ENCODE measurements around the gene TOP2A.

The TOP2A gene

GRCh38 chr17:40345994-40346764 lies 71.5 kb downstream of the TOP2A start:
- DNase-seq (ENCODE audit: low read depth): peak; percentile 37

GRCh38 chr17:40345161-40345993 lies 72.3 kb downstream of the TOP2A start:
- DNase-seq (ENCODE audit: low read depth): peak; percentile 61

GRCh38 chr17:40344421-40345160 lies 73.1 kb downstream of the TOP2A start:
- DNase-seq (ENCODE audit: low read depth): no peak

GRCh38 chr17:40343219-40344119 lies 74.2 kb downstream of the TOP2A start:
- no peak for DNase-seq (ENCODE audit: low read depth)

- no peak for DNase-seq (ENCODE audit: low read depth)
Measured at GRCh38 chr17:40342504-40343218, 75.0 kb downstream of the TOP2A start.

- peak; percentile 82 for DNase-seq (ENCODE audit: low read depth)
Measured at GRCh38 chr17:40341808-40342503, 75.7 kb downstream of the TOP2A start.

GRCh38 chr17:40340880-40341807 lies 76.6 kb downstream of the TOP2A start:
- peak; percentile 79 for DNase-seq (ENCODE audit: low read depth)

- DNase-seq (ENCODE audit: low read depth): no peak
Measured at GRCh38 chr17:40340327-40340726, 77.4 kb downstream of the TOP2A start.

GRCh38 chr17:40338941-40339649 lies 78.6 kb downstream of the TOP2A start:
- no peak for DNase-seq (ENCODE audit: low read depth)

Measured in iris pigment epithelial cell (primary cell).